GM21390 (cell line): ENCODE measurements around the gene CTNND2.

Experiments used
- ATAC-seq: cut with Tn5 transposase; IDR thresholded peaks from one replicate; pipeline ENCODE4 v1.9.1; 2021; ENCODE audit not compliant: unreplicated experiment

The CTNND2 gene

DNA sequence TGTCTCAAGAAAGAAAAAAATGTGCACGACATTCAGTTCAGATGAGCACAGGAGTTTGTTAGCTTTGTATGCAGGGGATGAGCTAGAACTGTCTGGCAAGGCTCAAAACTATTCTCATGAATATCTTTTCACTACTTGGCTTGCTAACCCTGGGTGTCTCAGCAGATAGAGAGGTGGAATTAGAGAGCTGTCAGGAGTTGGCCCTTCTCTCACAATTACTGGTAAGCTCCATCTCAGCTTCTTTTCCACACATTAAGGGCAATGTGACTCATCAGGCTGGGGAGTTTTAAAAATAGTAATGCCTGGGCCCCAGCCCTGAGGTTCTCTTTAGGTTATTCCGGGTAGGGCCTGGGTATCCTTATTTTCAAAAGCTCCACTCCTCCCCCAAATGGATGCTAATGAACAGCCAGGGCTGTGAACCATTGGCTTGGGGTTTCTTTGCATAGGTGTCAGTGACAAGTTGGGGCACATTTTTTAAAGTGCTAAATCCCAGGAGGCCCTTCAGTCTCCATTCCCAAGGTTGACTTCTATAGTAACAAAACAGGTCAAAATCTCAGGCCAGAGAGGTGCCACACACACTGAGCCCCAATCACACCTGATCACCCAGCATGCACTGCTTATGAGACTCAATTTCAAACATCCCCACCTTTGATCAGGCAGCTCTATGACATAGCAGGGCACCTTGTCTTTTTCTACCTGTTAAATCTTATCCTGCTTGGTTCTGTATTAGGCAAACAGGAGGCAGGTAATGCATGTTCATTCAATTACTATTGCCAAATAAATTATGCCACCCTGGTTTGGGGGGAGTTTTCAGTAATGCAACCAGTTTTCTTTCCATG, 903.5 kb downstream of the CTNND2 start:
- no peak for ATAC-seq

DNA sequence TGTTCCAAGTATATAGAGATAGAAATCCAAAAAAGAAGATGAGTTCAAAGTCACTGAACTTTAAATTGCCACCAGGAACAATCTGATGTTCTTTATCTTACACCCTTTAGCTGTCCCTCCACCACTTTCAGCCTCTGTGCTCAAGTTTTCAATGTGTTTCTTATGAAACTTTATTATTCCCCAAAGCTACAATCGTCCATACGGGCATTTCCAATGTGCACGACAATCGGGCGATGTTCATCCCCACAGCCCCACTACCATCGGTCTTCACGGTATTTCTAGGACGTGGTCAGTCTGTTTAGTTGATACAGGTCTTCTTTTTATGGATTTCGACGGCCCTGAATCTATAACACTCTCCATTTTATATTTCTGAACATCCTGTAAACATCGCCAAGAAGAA, 904.5 kb downstream of the CTNND2 start:
- no peak for ATAC-seq

DNA sequence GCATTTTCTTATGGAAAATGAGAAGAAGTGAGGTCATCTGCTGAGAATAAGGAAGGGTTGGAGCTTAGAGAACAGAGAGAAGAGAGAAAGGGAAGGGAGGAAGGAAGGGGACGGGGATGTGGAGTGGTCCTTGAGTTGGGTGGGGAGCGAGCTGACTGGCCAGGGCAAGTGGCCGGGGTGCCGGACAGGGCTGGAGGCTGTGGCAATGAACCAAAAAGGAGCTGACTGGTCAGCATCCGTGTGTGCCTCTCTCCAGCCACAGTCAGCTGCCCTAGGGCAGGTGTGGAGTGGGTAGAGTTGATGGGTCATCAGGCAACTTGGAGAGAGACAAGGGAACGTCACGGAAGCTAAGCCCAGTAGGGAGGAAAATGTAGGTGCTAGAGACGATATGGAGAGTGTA, 908.4 kb downstream of the CTNND2 start:
- no peak for ATAC-seq

DNA sequence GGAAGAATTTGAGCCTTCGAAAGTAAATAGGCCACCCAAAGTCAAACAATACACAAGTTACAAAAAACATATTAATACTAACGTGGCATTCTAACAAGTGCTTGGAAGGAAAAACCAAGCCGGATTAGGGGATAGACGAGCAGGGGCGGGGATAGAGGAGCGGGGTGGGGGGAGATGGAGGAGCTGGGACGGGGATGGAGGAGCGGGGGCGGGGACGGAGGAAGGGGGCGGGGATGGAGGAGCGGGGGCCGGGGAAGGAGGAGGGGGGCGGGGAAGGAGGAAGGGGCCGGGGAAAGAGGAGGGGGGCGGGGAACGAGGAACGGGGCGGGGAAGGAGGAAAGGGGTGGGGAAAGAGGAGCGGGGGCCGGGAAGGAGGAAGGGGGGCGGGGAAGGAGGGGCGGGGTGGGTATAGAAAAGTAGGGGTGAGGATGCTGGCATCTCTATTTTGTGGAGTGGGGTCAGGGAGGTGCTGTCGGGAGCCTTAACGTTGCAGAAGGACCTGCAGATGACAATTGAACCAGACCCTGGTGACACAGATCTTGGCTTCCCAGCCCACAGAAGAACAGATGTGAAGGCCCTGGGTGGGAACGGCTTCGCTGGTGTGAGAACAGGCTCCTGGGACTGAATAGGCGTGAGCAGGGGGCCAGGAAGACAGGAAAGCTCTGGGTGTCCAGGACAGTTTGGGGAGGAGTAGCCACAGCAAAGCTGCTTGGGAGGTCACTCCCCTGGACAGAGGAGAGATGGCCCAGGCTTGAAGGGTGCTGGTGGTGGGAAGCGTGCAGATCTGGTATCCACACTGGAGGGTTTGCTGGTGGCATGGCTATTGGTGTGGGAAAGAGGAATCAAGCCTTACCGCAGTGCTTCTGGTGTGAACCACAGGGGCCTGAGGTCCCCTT, 909.9 kb downstream of the CTNND2 start:
- no peak for ATAC-seq

DNA sequence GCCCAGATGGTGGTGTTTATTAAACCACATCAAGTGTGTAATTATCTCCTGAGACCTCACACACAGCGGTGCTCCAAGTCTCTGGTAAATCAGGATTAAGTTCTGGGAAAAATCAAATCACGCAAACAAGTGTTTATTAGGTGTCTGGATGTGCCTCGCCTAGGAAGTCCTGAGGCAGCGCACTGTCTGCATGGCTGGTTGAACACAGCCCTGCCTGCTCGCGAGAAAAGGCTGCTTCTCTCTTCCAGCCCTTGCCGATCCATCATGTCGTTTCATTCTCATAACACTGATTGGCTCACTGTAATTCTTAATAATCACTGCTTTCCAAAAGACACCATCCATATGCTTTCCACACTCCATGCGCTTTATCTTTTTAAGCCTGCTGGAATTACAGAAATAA, 913.6 kb downstream of the CTNND2 start:
- no peak for ATAC-seq

DNA sequence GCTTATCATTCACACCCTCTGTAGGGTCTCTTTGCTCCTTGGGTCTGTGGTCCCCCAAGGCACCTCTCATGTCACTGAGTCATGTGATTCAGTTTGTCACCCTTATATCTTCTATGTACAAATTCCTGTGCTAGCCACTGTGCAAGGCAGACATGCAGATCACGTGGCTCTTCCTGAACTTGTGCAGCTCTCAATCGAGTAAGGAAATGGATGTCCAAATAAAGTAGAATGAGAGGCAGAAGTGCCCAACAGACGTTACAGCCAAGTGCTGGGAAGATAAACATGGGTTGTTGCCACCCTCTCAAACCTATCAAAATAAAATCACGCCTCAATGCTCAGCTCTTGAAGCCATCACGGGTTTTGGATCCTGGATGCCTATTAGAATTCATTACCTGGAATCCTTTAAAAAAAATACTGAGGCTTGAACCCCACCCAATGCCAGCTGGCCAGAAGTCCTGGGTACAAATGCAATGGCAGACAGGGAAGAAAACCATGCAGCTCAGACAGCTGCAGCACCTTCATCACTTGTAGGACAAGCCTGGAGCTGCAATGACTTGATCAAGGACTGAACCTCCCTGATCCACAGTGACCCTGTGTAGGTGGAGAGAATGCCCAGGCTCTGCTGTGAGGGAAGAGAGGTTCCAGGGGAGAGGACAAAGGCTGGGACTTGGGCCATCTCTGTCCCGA, 914.5 kb downstream of the CTNND2 start:
- ATAC-seq, result no peak

DNA sequence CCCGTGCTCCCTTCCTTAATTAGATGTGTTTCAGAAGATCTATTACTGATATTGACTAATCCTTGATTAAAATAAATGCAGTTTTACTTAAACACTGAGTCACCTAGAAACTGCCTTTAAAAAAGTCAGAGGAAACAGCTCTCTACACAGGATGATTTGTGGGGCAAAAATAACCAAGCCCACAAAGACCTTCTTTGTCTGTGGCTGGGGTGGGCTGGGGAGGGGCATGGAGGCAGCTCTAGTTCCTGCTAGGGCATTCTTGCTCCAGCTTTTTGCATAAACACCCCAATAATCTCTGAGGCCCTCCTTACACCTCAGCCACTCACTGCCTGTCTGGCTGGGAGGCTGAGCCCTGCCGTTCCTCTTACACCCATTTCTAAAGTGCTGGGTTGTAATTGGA, 915.6 kb downstream of the CTNND2 start:
- no peak for ATAC-seq

DNA sequence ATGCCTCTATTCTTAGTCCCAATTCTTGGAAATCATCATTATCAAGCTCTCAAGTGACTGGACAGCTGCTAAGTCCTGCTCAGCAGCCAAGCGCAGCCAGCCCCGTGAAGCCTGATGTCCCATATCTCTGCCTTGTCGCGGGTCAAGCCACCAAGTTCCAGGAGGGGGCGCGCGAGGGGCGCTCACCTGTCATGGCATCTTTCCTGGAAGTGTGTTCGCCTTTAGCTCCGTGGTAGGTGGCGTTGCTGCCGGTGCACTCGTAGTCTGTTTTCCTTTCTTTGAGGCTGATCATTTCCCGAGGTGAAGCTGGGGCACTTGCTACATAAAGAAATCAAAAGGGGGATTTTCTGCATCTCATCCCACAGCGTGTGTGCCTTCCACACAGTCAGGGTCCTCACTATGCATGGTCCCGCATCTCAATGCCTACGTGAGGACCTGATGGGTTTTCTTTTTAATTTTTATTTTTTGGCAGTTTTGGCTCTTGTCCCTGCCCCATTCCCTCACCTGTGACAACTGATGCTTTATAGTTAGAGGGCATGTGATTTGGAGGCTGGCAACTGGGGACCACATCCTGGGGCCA, 916.2 kb downstream of the CTNND2 start:
- ATAC-seq, result peak; percentile 94

DNA sequence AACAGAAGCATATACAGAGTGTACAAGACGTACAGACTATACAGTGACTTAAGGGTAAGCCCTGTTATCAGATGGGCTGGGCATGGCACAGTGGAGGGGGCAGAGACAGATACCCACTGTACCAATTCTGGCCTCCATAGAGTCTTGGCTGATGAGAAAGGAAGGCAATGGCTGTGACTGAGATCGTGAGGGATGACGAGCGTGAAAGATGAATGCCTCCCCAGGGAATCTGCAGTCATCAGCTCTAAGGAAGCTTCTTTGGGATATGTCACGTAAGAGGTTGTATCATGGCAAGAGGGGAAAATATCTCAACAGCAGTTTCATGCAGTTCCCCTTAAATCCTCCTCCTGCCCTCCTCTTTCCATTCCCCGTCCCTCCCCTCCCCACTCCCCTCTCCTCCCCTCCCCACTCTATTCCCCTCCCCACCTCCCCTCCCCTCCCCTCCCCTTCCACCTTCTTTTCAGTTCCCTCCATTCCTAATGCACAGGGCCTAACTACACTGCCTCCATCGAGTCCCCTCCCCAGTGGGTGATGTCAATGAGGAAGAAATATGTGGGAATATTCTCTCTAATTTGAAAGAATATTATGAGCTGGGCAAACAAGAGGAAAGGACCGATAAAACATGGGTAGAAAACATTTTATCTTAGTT, 916.8 kb downstream of the CTNND2 start:
- ATAC-seq, result no peak

DNA sequence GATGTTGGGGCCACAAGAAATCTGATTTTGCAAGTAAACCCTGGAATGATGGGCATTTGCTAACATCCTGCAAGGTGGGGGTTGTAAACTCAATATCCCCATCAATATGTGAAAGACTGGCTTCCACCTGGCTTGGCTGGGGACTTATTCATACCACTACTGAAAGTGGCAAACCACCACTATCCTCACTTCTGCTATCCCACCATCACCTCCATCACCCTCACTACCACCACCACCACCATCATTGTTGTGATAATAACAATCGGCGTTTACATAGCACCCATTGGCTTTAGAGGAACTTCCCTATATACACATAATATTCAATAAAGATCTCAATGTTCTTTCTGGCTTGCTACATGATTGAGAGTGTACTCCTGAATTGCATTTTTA, 918.5 kb downstream of the CTNND2 start:
- ATAC-seq, result peak; percentile 46

DNA sequence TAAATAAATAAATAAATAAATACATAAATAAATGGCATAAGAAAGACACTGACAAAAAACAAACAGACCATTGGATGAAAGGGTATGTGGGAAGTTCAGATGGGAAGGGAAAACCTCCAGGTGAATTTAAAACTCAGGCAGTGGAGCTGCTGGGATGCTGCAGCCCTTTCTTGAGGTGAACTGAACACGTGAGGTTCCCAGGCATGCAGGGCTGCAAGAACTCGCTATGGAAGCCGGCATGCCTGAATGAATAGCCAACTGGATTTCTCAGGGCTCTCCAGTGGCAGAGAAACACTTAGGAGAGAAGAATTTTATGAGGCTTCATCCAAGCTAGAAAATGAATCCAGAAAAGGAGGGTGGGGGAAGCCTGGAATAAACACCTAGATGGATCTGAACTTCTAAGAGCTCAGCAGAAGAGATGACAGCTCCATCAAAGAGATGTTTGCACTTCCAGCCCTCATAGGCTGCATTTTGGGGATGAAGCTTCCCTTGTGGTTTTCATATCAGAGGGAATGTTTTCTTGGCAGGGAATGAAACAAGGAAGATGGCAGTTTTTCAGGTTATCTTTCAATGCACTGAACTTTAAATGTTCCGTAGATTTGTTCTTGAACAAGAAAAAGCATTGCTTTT, 919.0 kb downstream of the CTNND2 start:
- no peak for ATAC-seq

DNA sequence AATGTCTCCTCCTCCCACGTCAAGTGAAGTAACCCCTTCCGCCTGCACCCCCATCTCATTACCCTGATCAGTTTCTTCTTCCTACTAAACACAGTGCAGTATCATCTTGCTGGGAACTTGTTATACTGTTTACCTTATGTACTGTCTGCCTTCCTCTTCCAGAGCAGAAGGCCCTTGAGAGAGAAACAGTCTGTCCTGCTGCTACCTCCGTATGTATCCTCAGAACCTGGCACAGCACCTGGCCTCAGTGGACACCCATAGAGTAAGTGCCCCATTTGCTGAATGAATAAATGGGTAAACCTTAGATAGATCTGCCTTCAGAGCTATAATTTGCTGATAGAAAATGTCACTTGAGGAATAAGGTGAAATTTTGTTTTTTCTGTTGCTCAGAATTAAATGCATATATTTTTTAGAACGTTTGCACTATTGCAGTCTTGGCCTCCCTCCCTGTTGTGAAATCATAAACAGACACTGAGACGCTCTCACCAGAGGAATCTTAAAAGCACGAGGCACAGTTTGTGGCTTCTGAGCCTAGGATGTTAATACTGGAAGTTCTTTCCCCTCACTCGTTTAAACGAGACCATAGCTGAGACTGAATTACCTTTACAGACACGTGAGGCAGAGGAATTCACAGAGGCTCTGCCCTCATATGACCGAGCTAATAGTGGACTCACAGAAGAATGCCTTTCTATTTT, 920.1 kb downstream of the CTNND2 start:
- no peak for ATAC-seq

DNA sequence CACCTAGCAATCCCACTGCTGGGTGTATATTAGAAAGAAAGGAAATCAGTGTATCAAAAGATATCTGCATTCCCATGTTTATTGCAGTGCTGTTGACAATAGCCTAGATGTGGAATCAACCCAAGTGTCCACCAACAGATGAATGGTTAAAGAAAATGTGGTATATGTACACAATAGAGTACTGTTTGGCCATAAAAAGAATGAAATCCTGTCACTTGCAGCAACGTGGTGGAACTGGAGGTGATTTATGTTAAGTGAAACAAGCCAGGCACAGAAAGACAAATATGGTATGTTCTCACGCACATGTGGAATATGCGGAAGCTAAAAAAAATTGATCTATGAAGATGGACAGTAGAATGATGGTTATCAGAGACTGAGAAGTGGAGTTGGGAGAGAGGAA, 921.6 kb downstream of the CTNND2 start:
- ATAC-seq, result no peak

DNA sequence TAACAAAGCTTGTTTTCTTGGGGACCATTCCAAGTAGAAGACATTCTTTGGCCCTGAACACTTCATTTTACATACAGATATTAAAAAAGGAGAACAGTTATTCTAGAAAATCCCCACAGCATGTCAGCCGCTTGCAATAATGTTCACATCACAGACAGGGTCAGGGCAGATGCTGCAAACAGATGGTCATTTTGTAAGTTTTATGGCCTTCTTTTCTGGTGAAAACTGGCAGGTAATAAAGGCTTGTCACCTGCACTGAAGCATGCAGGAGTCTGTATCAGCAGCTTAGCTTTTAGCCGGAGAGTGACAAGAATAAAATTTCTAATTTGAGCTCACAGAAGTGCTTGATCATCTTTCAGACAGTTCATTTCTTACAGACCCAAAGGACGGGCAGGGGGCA, 922.3 kb downstream of the CTNND2 start:
- ATAC-seq, result no peak

DNA sequence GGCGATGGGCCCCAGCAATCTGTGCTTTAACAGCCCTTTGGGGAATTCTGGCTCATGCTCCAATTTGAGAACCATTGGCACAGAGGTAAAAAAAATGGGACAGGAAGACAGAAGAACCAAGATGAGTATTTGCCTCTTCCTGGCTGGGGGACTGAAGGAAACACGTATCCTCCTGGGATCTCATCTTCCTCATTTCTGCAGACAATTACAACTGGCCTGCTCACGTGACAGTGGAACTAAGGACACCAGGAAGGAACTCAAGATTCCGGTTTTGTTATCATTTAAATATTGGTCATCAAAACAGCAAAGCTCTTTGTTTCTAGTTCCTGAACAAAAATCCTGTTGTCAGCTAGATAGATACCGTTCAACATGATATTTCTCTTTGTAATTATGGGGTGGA, 927.2 kb downstream of the CTNND2 start:
- no peak for ATAC-seq

DNA sequence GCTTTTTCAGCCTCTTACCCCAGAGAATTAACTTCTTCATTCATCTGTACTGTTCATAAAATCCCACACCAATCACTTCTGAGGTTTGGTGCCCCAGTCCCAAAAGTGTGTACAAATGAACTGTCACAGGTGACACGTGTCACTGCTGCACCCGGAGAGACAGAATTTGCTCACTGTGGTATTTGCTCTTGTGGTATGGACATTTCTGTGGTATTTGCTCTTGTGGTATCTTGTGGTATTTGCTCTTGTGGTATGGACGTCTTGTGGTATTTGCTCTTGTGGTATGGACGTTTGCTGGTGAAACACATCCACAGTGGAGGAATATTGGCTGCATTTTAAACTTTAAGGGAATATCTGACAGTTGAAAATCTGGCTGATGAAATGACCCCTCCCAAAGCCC, 928.3 kb downstream of the CTNND2 start:
- no peak for ATAC-seq

DNA sequence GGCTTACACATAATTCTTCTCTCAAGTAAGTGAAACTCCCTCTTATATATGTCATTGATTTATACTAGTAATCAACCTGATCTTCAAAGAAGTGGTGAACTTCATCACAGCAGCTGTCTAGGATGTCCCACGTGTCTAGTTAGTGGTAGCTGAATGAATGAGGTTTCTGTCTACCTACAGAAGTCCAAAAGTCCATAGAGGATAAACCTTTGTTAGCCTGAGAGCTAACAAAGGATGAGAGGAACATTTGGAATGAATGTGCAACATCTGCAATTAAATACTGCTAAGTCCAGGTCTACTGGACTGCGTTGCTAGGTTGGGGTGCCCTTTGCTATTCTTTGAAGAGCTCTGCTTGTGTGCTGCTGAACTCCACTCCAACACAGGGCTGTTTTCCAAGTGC, 929.4 kb downstream of the CTNND2 start:
- ATAC-seq, result no peak

DNA sequence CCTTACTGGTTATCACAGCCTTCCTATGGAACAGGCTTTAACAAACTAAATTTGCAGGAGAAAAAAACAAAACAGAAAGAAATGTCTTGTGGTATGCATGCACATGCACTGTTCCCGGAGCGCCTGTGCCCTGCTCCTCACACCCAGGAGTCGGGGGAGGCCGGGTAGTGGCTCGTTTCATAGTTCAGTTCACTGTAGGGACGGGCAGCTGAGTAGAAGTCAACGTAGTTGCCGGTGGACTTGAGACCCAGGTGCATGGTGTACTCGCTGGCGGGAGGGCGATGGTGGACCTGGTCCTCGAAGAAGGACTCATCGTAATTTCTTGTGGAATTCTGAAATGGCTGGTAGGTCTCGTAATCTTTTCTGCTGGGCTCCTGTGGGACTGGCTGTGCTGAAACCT, 930.9 kb downstream of the CTNND2 start:
- ATAC-seq, result no peak

DNA sequence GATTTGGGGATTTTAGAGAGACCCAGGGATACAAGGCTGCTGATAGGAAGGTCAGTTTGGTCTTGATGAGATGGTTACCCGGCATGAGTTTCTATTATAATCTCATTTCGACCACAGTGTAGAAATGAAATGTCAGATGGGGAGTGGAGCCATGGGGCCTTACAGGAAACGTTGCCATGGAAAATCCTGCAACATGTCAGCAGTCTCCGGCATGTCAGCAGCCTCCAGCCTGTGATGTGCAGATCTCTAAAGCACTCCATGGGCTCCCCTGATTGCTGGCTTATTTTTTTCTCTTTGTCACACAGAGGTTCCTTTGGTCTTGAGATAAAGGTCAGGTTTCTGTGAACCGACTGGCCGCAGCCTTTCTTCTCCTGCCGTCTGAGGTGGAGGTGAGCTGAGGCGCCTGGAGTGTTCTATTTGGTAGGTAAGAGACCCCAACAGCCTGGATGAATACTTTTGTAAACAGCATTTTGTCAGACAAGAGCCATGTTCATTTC, 934.5 kb downstream of the CTNND2 start:
- no peak for ATAC-seq

DNA sequence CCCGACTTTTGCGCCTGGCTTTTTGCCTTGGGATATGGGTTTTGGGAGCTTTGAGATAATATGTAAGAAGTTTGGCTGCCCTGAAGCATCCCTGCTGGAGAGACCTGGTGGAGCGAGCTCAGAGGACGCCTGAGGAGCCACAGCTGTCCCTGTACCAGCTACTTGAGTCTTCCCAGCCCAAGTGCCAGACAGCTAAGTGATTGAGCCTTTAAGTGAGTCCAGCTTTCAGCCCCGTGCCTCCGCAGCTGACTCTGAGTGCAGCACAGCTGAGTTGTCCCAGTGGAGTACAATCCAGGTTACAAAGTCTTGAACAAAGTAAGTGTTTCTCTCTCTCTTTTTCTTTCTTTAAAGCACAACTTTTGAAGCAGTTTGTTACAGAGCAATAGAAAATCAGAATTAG, 939.4 kb downstream of the CTNND2 start:
- no peak for ATAC-seq
